ENCODE measurements around the gene DPYSL4.

DNA sequence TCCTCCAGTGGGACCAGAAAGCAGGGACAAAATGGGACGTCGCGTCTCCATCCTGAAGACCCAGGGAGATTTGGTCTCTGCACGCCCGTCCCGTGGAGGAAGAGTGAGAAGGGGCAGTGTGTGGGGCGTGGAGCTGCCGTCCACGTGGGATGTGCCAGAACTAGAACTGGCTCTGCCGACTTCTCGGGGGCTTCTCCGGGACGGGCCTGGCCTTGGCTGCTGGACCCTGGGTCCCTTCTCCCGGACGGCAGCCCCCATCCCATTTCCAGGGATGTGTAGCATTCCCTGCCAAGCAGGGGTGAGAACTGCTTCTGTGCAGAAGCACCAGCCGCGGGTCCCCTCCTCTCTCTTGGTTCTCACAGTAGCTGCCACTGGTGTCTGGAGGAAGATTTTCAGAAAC, 18.8 kb upstream of the DPYSL4 start:
- TF ChIP-seq SUZ12 (IDR thresholded peaks at IDR 0.05; ENCODE audit: extremely low read depth, insufficient read depth, insufficient read length) (no peak), ZNF274 (IDR thresholded peaks at IDR 0.05; ENCODE audit: low read depth, low read length) (no peak), YY1 (IDR thresholded peaks at IDR 0.05; ENCODE audit: insufficient read depth, insufficient read length) (no peak)
